ENCODE data around the gene PSMC4. TPM values are rescaled to one million over a fixed set of nuclear protein-coding genes. Genes with fewer than 3 reads are reported as not detected.

Gene PSMC4
- total RNA-seq, 1 experiment from 2014 or later, result 111 TPM

GRCh38 chr19:39983695-39984300, 12.8 kb downstream of the PSMC4 start:
- Mint-ChIP-seq H3K27ac (no peak overlapping the region), H3K4me3 (no peak overlapping the region), H3K36me3 (ENCODE audit: insufficient read depth in 1 of 3, low read depth in 3 of 3) (peaks cover 46 to 64% (median 62%) of the 10 kb centered on the region in 3 experiments), H3K9me3 (peaks cover 34 to 41% of the 10 kb centered on the region in 2 experiments), H3K4me1 (no peaks in the 10 kb centered on the region), H3K27me3 (ENCODE audit: low read depth) (no peaks in the 10 kb centered on the region)
- no peak overlapping the region for H4K91ac ChIP-seq (ENCODE audit: insufficient read length, low read depth, low read length)
- no peak overlapping the region for H3K23ac ChIP-seq (ENCODE audit: insufficient read length, low read depth, low read length)
- no peak overlapping the region for H4K8ac ChIP-seq (replicated peaks; ENCODE audit: insufficient read length, low read depth, low read length)
- H3K9ac ChIP-seq (ENCODE audit: extremely low read depth, insufficient read length, low read length), result no peak overlapping the region
- no peaks in the 10 kb centered on the region for H3K23me2 ChIP-seq (ENCODE audit: insufficient read length, low read depth, low read length, poor library complexity, severe bottlenecking)
- DNase-seq, result no peak
- H3K4me2 ChIP-seq (ENCODE audit: insufficient read depth, insufficient read length, low read length), result no peak overlapping the region
- H3K56ac ChIP-seq (ENCODE audit: insufficient read length, low read depth, low read length), result no peak overlapping the region
- no peak overlapping the region for H3K14ac ChIP-seq (ENCODE audit: insufficient read depth, low read length)
- peaks cover 3% of the 10 kb centered on the region for H3K79me1 ChIP-seq (ENCODE audit: insufficient read depth, low read depth, low read length, poor library complexity, severe bottlenecking)
- no peaks in the 10 kb centered on the region for H3K4me1 ChIP-seq (ENCODE audit: insufficient read depth, low read length)
- no peak overlapping the region for H3K18ac ChIP-seq (ENCODE audit: insufficient read length, low read depth, low read length)
- TF ChIP-seq CTCF (conservative IDR thresholded peaks at IDR 0.05), result no peak
- no peak overlapping the region for H2BK12ac ChIP-seq (ENCODE audit: insufficient read length, low read depth, low read length)
- H2BK5ac ChIP-seq (ENCODE audit: insufficient read length, low read length), result no peak overlapping the region
- no peaks in the 10 kb centered on the region for H4K20me1 ChIP-seq (ENCODE audit: control insufficient read depth, insufficient read depth, insufficient read length)
- no peak overlapping the region for H2BK20ac ChIP-seq (ENCODE audit: low read depth, low read length, poor library complexity, severe bottlenecking)
- no peak overlapping the region for H3K27ac ChIP-seq (ENCODE audit: insufficient read length, low read depth, low read length)
- no CpG with 5 or more reads among the region's 5 CpGs for WGBS (ENCODE audit: extremely low coverage, insufficient read length, low lambda C conversion rate)
- H2AFZ ChIP-seq (ENCODE audit: low read length), result no peak overlapping the region
- no peak overlapping the region for H3K4ac ChIP-seq (ENCODE audit: low read depth, low read length)
- H3K9me3 ChIP-seq (ENCODE audit: control insufficient read depth, low read depth, low read length), result no peaks in the 10 kb centered on the region
- H2BK120ac ChIP-seq (ENCODE audit: low read depth, low read length, poor library complexity, severe bottlenecking), result no peak overlapping the region
- H4K5ac ChIP-seq (ENCODE audit: insufficient read length, low read depth, low read length), result no peak overlapping the region
- H3K79me2 ChIP-seq (ENCODE audit: insufficient read depth, low read length), result no peaks in the 10 kb centered on the region; the same call in 1 of the 2 replicates
- no peaks in the 10 kb centered on the region for H3K27me3 ChIP-seq (ENCODE audit: insufficient read depth, low read length)
- no peak overlapping the region for H2AK5ac ChIP-seq (ENCODE audit: insufficient read length, low read length)
- no peak overlapping the region for H3T11ph ChIP-seq (ENCODE audit: low read length)
- H2BK15ac ChIP-seq (ENCODE audit: low read depth, low read length), result no peak overlapping the region
